ENCODE measurements around the gene GPATCH3.

DNA sequence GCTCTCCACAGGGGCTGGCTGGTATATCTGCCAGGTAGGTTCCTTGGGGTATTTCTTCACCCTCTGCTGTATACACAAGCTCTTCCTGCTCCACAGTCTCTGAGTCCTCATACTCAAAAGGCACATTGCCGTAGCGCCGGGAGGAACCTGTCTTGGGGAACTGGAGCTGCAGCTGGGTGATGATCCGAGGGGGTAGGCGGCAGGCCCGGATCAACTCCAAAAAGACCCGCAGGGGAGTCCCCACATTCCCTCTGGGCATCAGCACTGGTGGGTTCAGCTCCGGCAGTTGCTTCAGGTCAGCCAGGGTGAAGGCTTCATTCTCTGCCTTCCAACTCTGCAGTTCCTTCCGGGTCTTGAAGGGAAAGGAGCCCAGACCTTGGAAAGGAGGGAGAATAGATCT, 2.9 kb downstream of the GPATCH3 start:
- TF ChIP-seq CTCF (IDR thresholded peaks at IDR 0.05) (no peak), POLR2A (IDR thresholded peaks at IDR 0.05) (no peak)

All from lower leg skin (tissue), 3 donors.